ENCODE measurements around the gene MFSD11.

GRCh38 chr17:76735006-76735405 is 2.9 kb upstream of the MFSD11 start:
- TF ChIP-seq FOS (IDR thresholded peaks at IDR 0.05; ENCODE audit: borderline replicate concordance, insufficient read depth, low read length): no peak
- no peak for TF ChIP-seq CTCF (IDR thresholded peaks at IDR 0.05; ENCODE audit: extremely low read depth in 1 of 2, insufficient read depth in 1 of 2, low read depth in 1 of 2, low read length in 2 of 2)
- TF ChIP-seq EZH2 (IDR thresholded peaks at IDR 0.05; ENCODE audit: borderline replicate concordance, low read depth, low read length, severe bottlenecking): no peak
- no peak for TF ChIP-seq POLR2A (IDR thresholded peaks at IDR 0.05; ENCODE audit: low read depth, low read length)
- no peak for TF ChIP-seq MAX (IDR thresholded peaks at IDR 0.05; ENCODE audit: insufficient read depth, insufficient read length)
- no peak for TF ChIP-seq POLR2AphosphoS5 (IDR thresholded peaks at IDR 0.05; ENCODE audit: insufficient read depth, low read depth, low read length)
- no peak for TF ChIP-seq JUN (IDR thresholded peaks at IDR 0.05; ENCODE audit: borderline replicate concordance, insufficient read depth, insufficient read length, low read depth)
- no peak for TF ChIP-seq GATA2 (IDR thresholded peaks at IDR 0.05; ENCODE audit: insufficient read depth, insufficient read length, low read depth, low read length)
- no peak for TF ChIP-seq MYC (IDR thresholded peaks at IDR 0.05; ENCODE audit: low read depth, low read length)
